ENCODE measurements around the gene ELOVL6. TPM values are rescaled to one million over a fixed set of nuclear protein-coding genes. Genes with fewer than 3 reads are reported as not detected.

Gene ELOVL6
- total and polyA plus RNA-seq, 8 donors = 3.2 to 27.9 (median 4.4) TPM

DNA sequence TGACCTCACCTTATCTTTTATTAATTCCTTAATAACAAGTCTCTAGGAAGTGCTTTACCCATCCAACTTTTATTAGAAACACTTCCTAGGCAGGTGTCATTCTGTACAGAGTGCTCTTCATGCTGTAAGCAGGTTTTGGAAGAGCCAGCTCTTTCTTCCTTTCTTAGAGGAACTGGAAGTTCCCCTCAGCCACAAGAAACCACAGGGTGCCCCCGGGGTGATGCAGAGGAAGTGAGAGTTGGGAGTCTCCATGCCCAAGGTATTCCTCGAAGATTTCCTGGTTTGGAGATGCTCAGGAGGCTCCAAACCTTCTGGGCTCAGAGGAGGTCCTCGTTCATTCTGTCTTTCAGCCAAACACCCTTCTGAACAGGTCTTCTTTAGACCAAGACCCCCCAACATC is 201.9 kb downstream of the ELOVL6 start:
- 37 to 51% (median 46%) methylated on average over 3 of the region's 3 CpGs for WGBS, 5 donors
- no peak for DNase-seq
- Histone ChIP-seq H3K27me3 (peaks cover 0 to 28% (median 0%) of the 10 kb centered on the region in 3 donors), H3K4me1 (no peaks in the 10 kb centered on the region), H3K4me3 (no peak overlapping the region), H3K36me3 (no peaks in the 10 kb centered on the region), H3K27ac (no peak overlapping the region), H3K9me3 (no peaks in the 10 kb centered on the region)
- intact Hi-C loops (cut with DNase I; ENCODE audit: low total_unique reads) = no loop called here
- TF ChIP-seq POLR2A (IDR thresholded peaks at IDR 0.05) (no peak), POLR2AphosphoS5 (IDR thresholded peaks at IDR 0.05) (no peak), EP300 (IDR thresholded peaks at IDR 0.05) (no peak)

Measured in stomach (tissue), 9 donors.